ENCODE data around the gene ZFP36L2.

ZFP36L2 gene

DNA sequence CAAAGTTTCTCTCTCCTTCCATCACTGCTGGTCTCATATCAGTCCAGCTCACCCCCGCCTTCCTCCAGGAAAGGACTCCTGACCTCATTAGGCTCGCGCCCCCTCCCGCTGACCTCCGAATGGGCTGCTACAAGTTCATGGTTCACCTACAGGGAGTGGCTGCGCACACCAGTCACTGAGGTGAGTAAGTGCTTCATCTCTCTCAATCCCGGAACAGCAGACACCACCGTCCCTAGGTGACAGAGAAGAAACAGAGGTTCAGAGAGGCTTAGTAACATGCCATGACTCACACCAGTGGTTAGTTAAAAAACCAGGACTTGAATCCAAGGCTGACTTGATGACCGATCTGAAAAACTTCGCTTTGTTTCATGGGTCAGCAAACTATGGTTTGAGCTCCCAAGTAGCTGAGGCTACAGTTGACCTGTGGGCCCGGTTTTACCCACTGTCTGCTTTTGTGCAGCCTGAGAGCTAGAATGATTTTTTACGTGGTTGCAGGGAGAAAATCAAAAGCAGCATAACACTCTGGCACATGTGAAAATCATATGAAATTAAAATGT, 42.0 kb downstream of the ZFP36L2 start:
- peak; percentile 40 for DNase-seq

DNA sequence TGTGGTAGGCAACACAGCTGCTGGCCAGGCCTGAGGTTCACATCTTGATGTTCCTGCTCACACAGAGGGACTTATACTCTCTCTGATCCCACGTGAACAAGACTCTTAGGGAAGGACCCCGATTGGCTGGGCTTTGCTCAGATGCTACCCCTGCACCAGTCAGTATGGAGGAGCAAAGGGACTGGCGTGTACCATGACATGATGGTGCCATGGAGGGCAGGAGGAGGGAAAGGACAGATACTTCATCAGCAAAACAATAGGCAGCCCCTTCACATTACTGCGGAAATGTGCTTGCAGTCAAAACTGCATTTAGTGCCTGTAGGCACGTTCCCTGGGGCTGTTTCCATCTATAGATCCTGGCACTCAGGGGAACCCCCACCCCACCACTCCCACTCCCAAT, 42.7 kb downstream of the ZFP36L2 start:
- DNase-seq: no peak

DNA sequence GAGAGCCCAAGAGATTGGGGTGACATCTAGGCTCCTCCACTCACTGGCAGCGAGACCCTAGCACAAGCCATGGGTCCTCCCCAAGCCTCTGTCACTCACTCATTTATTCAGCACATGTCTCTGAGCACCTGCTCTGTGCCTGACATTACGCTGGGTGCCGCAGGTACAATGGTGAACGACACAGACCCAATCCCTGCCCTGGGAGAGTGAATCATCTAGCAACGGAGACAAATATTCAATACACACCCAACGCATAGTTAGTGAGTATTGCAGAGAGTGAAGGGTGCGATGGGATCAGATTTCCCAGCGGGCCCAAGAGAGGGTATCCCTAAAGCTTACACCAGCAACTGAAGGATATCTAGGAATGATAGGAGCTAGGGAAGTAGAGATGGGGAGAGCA, 45.5 kb downstream of the ZFP36L2 start:
- no peak for DNase-seq

DNA sequence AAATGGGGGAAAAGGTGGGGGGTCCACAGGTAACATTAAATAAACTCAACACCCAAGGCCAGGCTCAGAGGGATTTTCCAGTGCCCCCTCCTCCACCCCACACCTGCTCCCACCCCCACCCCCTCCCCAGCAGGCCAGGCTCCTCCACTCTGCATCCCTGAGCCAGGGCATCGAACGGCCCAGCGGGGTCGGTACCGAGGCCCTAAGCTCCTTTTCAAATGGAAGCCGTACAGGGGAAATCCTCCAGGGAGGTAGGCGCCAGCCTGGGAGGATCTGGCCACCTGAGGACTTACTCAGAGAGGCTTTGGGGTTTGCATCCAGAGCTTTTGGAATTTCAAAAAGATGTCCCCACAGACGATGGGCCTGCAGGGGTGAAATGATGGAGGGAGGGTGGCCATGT, 46.5 kb downstream of the ZFP36L2 start:
- DNase-seq: no peak

DNA sequence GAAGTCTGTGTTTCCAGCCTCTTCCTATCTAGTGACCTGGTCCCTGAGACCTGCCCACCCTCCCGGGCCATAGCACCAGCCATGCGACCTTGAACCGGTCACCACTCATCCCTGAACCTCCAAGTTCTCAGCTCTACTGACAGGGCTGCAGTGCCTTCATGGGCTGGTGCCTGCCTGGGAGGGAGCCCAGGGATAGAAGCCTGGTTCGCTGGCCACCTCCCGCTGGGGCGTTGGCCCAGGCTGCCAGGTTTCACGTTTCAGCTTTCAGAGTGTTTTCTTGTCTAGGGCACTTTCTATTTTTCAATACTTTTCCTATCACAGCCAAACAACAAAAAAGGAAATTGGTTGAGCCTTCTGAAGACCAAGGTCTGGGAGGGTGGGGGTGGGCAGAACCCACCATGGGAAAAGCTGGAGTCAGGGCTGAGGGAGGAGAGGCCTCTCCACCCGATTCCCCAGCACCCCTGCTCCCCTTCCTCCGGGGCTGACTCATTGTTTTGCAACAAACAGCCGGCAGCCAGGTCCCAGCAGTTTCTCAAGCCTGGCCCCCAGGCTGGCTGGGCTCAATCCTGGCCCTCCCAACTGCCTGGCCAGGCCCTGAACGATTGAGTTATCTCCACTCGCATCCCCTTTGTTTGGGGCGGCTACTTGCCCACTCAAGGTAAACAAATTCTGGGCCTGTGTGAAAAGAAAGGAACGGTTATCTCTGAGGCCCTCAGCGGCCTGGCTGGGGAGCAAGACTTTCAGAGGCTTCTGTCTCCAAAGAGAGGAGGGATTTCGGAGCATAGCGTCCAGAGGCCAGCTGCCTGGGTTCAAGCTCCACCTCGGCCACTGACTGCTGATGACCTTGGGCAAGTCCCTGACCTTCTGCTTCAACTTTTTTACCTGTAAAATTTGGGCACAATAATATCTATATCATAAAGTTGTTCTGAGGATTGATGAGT, 47.5 kb downstream of the ZFP36L2 start:
- no peak for DNase-seq

DNA sequence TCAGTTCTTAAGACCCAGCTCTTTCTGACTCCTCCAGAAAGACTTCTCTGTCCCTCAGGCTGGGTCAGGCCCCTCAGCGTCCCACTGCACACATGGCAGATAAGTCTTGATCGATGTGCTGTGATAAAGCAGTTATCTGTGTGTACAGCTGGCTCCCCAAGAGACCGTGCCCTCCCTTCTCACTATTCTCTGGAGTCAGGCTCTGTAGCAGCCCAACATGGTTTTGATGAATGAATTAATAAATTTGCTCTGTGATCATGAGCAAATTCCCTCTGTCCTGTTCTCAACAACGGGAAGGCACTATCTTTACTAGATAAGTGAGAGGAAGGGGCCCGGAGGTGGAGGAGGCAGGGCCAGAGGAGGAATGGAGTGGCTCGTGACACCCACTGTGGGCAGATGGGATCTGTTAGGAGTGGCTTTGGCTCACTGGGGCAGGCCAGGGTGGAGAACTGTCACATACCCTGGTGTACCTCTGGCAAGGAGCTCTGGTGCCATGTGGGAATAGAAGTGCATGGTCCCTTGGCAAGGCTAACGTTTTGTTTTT, 48.3 kb downstream of the ZFP36L2 start:
- no peak for DNase-seq

DNA sequence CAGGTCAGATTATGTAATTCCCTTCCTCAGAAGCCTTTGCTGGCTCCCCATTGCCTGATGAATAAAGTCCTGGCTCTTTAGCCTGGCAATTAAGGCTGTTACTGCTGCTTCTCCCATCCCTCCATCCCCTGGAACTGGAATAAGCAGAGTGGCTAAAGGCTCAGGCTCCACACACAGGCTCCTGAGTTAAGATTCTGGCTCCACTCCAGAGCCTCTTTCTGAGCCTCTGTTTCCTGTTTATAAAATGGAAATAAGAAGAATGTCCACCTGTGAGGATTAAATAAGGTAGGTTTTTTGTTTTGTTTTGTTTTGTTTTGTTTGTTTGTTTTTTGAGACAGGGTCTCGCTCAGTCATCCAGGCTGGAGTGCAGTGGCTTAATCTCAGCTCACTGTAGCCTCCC, 50.0 kb downstream of the ZFP36L2 start:
- DNase-seq: no peak

DNA sequence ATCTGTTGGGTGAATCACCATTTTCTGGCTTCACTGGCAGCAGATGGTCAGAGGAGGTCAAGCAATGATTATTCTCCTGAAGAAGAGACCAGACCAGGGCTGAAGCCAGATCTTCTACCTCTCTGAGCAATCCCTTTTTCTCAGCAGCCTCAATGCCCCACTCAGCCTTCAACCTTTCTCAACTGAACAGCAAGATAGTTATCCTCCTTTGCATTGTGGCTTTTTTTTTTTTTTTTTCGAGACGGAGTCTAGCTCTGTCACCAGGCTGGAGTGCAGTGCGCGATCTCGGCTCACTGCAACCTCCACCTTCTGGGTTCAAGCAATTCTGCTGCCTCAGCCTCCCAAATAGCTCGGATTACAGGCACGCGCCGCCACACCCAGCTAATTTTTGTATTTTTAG, 50.5 kb downstream of the ZFP36L2 start:
- peak; percentile 39 for DNase-seq

DNA sequence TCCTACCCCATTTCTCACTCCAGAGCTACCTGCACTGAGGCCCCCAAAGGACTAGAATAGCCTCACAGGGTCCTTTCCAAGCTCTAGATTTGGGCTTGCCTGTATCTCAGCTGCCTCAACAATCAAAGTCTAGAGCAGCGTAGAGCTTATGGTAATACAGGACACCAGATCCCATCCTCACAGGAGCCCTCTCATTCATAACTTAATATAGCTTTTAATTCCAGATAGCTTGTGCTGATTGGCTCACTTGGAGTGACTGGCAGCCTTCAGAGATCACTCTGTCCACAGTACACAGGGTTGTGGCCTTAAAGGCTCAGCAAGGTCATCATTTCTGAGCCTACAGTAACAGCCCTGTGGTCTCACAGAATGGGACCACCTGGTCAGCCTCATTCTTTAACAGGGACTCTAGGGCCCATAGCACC, 51.4 kb downstream of the ZFP36L2 start:
- no peak for DNase-seq

DNA sequence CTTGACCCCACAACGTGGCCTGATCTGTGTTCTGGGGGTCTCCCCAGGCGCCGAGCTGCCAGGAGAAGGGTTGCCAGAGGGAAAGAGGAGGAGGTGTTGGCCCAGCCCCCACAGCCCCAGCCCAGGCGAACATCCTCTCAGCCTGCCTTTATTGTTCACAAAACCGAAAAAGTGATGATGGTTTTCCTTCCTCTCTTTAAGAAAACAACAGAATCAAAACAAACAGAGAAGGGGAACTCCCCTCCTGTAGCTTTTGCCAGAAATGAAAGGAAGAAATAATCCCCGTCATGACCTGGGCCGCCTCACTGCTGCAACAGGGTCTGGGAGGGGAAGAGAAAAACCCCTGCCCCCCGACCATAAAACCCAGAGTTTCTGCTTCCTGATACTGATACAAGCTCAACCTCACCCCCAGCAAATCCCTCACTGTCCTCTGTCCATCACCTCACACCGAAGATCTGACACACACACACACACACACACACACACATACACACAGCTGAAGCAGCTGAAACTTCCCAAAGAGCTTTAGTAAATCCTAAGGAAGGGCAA, 52.0 kb downstream of the ZFP36L2 start:
- DNase-seq: peak; percentile 91

Data from central memory CD4-positive, alpha-beta T cell (primary cell).